ENCODE measurements around the gene INAVA.

DNA sequence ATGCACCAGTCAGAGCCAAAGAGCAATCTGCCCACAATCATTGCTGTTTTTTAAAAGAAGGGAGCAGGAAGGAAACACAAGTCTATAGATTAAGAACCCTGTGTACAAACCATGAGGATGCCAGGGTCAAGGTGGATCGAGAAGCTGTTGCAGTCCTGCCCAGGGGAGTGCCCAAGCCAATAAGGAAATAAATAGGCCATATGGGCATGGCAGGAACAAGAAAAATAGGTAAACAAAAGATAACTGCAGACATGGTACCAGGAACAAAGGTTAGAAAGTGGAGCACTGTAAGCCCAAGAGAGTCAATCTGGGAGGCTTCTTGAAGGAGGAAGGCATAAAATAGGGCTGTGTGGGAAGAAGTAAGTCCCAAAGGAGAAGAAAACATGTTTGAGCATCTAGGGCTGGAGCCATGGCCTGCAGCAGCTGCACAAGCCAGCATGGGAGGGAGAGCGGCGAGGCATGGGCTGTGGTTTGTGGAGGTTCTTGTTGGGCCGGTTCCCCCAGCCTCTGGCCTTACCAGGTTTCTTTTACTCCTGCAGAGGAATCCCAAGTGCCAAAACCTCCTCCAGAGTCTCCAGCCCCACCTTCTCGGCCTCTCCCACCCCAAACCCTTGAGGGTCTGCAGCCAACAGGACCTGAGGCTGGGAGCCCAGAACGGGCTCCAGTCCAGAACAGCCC, 13.6 kb downstream of the INAVA start:
- TF ChIP-seq TAF1 (IDR thresholded peaks at IDR 0.05; ENCODE audit: low read depth): no peak
- no peak for TF ChIP-seq TEAD4 (IDR thresholded peaks at IDR 0.05)
